ENCODE results near the gene DCXR.
A peak's percentile ranks its signal among the peaks of the same experiment; 100 is the strongest.
"Not testable (repeated sequence)": the region's sequence is repeated elsewhere in the genome, so short reads cannot be mapped to it uniquely, and the experiment has no call there.

The DCXR gene

GRCh38 chr17:82054351-82055022 lies 17.0 kb upstream of the DCXR start:
- DNase-seq, result no peak

DNA sequence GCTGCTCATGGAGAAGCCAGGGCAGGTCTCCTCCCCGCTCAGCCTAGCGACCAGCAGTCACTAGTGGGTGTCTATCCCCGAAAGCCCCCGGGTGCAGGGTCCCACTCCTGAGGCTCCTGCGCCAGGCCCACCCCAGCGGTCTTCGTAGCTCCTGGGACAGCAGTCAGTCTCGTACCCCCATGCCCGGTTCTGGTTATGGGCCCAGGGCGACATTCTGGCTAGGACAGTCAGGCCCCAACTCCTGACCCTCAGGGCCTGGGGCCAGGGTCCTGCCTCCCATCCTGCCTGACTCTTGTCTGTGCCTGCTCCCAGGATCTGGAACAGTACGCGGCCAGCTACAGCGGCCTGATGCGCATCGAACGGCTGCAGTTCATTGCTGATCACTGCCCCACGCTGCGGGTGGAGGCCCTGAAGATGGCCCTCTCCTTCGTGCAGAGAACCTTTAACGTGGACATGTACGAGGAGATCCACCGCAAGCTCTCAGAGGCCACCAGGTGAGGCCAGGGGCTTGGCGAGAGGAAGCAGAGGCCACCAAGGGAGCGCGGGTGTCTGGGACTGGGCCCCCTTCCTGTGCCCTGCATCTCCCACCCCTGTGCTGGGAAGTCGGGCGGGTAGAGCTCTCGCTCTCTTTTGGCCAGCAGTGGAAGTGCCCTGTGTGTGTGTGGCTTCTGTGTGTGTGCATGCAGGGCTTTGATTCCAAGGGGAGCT lies 16.2 kb upstream of the DCXR start:
- no peak for DNase-seq

DNA sequence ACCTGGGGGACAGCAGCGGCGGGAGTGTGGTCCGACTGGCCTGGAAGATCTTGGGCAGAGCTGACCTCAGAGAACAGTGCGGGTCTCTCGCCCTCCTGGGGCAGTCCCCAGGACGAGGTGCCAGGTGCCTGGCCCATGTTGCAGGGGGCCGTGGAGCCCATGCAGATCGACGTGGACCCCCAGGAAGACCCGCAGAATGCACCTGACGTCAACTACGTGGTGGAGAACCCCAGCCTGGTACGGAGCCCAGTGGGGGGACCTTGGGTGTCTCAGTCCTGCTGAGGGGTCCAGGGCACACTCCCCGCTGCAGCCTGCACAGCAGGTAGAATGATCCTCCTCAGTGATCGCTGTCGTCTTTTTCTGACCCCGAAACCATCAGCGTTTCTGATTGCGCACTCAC lies 15.6 kb upstream of the DCXR start:
- no peak for DNase-seq

DNA sequence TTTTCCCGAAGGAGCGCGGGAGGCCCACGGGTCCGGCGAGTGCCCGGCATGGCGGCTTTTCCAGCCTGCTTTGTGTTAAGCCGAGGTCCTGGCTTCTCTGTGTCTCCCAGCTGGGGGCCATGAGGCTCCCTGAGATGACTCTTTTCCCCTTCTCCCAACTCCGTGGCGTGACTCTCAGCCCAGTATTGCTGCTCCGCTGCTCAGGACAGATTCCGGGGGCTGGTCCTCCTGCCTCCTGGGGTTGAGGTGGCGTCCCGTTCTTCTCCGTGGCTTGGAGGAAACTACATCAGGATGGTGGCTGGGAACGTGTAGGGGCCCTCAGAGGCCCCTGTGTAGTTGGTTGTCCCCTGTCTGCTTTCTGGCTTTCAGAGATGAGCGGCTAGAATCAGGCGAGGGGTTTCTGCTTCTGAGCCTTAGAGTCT lies 15.2 kb upstream of the DCXR start:
- no peak for DNase-seq

- peak; percentile 86 for DNase-seq
Observed at GRCh38 chr17:82051776-82052637, 14.5 kb upstream of the DCXR start, which contains the start of the genes GPS1 and RFNG. GPS1 (plus strand) TSS chr17:82051898; CDS start chr17:82051932, 34 bp downstream. RFNG (minus strand) TSS chr17:82051811; CDS start chr17:82051766, 45 bp downstream.

DNA sequence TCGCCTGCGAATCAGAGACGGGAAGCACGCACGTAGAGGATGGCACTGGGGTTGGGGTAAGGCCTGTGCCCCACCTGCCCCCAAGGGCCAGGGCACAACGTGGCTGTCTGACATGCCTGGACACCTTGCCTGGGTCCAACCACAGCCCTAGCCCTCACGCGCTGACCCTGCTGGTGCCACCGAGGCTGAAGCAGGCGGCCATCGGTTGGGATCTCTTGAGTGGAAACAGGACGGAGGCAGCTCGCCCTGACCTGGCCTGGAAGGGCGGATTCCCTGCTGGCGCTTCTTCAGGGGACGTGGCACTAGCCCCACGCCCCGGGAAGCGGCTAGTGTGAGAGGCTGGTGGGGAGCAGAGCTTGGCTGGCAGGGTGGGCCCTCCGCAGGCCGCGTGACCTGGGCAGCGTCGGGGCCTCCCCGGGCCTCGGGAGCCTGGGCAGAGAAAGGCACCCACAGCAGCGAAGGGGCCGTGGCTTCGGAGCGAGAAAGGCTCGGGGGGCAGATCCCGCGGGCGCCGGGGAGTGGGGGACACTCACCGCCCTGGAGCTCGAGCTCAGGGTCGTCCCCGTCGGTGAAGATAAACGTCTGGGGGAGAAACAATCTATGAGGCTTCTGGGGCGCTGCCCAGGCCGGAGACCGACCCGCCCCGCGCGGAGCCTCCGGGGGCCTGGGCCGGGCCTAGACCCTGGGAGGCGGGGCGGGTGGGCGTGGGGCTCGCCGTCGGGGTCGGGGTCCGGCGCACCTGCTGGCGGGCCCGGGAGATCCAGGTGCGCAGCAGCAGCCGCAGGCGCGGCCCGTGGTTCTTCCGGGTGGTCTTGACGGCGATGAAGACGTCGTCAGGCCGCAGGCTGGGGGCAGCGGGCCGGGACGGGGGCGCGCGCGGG lies 13.5 kb upstream of the DCXR start:
- DNase-seq, result no peak

GRCh38 chr17:82050152-82050760 lies 12.8 kb upstream of the DCXR start:
- DNase-seq, result no peak

- no peak for DNase-seq
Observed at GRCh38 chr17:82049521-82049971, 12.0 kb upstream of the DCXR start.

DNA sequence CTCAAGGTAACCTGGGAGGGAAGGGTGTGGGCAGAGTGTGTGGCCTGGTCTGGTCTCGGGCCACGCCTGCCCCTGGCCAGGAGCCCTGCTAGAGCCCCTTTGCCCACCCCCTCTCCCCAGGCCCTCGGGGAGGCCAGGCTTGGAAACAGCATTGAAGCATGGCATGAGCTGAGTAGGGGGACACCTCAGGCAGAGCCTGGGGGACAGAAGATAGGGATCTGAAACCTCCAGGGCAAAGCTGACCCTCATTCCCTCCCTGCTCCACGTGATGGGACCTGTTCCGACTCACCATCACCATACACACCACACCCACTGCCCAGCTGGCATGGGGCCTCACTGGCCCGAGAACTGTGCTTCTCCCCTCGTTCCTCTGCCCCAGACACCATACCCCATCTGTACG lies 11.6 kb upstream of the DCXR start:
- DNase-seq, result no peak

DNA sequence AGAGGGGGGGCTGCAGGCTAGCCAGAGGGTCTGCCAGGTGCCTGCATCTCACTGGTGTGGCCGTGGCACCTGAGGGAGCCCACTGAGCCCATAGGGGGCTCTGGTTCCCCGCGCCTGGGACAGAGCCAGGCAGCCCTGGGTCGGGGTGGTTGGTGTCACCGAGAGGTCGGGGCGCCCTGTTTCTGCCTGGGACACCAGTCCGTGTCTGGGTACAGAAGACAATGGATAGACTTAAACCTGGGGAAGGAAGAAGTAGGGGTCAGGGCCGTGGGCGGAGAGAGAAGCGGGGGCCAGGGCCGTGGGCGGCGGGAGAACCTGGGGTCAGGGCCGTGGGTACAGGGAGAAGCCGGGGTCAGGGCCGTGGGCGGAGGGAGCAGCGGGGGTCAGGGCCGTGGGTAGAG lies 11.1 kb upstream of the DCXR start:
- DNase-seq, result no peak

DNA sequence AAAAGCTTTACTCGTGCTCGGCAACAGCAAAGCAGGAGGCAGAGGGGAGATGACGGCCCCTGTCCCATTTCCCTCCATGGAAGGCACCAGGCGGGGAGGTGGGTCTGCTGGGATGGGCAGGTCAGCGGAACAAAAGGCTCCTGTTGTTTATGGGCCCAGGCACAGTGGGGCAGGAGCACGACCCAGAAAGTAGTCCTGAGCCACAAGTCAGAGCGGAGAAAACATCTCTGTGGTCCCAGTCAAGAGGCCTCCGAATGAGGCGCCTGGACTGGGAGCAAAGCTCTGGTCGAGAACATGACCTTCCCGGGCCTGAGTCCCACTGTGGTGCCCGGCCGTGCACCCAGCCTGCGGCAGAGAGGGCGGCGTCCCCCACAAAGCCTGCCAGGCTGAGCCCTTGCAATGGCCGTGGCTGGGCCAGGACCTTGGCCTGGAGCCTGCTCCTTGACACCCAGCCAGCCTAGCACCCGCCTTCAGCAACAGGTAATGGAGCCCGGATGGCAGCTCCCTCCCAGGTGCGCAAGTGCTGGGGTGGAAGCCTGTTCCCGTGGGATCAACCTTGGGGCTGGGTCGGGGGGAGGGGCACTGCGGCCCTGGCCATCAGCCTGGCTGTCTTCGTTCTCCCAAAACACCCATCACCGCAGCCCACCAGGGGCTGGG lies 10.5 kb upstream of the DCXR start:
- no peak for DNase-seq

GRCh38 chr17:82047379-82047778 lies 9.9 kb upstream of the DCXR start:
- DNase-seq, result no peak

DNA sequence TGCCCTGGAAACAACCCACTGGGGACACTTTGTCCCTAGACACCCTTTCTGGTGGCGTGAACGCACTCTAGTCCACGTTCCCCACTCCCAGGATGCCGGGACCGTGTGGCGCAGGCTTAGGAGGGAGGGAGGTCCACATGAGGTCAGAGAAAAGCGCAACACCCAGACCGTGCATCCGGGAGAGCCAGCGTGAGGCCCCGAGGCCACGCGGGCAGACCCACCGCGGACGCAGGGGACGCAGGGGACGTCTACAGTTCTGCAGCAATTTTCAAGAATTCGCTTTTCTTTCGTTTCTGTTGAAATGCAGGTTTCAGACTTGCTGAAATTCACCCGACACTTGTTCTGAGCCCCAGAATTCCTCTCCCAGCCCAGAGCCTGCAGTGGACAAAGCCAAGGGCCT lies 9.4 kb upstream of the DCXR start:
- no peak for DNase-seq

GRCh38 chr17:82045936-82046484 lies 8.5 kb upstream of the DCXR start:
- no peak for DNase-seq

GRCh38 chr17:82043507-82043906 lies 6.0 kb upstream of the DCXR start:
- no peak for DNase-seq

DNA sequence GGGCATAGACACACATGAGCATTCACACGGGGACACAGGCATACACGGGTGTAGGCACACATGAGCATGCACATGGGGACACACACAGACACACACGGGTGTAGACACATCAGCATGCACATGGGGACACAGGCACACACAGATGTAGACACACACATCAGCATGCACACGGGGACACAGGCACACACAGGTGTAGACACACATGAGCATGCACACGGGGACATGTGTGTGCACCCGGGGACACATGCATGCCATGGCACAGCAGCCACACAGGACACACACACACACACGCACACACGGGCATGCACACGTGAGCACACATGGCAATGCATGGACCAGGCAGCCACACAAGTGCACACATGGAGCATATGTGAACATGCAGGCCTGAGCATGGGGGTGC lies 5.2 kb upstream of the DCXR start:
- no peak for DNase-seq

GRCh38 chr17:82041144-82041814 lies 3.8 kb upstream of the DCXR start:
- DNase-seq, result no peak

DNA sequence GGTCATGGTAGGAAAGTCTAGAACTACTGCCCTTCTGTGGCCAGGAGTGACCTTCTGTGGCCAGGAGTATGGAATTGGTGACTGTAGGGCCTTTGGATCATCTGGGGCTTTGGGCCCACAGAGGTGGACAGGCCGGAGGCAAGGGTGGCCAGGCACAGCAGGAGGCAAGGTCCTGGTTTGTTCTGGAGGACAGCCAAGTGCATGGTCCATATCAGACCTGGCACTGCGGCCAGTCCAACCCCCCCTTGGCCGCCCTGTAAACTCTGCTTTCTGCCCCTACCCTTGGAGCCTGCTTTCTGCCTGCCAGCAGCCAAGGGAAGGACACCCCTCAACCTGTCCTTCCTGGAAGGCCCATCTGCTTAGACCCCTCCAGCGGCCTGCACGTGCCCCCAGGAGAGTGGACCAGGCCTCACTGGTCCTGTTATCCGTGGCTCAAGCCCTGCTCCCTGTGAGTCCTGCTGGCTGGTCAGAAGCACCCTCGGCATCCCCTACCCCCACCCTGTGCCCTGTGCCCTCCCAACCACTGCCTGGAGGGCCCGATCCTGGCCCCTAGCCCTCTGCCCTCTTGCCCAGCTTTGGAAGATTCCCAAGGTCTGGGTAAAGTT lies 2.3 kb upstream of the DCXR start:
- DNase-seq, result no peak

- DNase-seq, result not testable (repeated sequence)
Observed at GRCh38 chr17:82038796-82039409, 1.4 kb upstream of the DCXR start.

- no peak for DNase-seq
Observed at GRCh38 chr17:82037889-82038195, 345 bp upstream of the DCXR start.
